ENCODE results near the gene APOE.

GRCh38 chr19:44891016-44891882 is 14.3 kb upstream of the APOE start, which contains the start of gene TOMM40:
- TF ChIP-seq KLF16 (CRISPR knock-in tag; IDR thresholded peaks at IDR 0.05), result no peak; a peak in 1 of 4 replicates
- TF ChIP-seq, protein P1, sequence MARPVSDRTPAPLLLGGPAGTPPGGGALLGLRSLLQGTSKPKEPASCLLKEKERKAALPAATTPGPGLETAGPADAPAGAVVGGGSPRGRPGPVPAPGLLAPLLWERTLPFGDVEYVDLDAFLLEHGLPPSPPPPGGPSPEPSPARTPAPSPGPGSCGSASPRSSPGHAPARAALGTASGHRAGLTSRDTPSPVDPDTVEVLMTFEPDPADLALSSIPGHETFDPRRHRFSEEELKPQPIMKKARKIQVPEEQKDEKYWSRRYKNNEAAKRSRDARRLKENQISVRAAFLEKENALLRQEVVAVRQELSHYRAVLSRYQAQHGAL (CRISPR knock-in tag; IDR thresholded peaks at IDR 0.05; ENCODE audit: not compliant biosample characterization), result no peak
- no peak for TF ChIP-seq KMT2B (CRISPR knock-in tag; IDR thresholded peaks at IDR 0.05)
- TF ChIP-seq POLR2A (IDR thresholded peaks at IDR 0.05; ENCODE audit: insufficient read depth in 1 of 2, low read depth in 2 of 2, low read length in 2 of 2), result peak; percentile 55 to 65; a peak in 3 of 4 replicates
- TF ChIP-seq ZSCAN29 (CRISPR knock-in tag; conservative IDR thresholded peaks at IDR 0.05), result no peak
- TF ChIP-seq PITX1 (CRISPR knock-in tag; IDR thresholded peaks at IDR 0.05), result no peak
- TF ChIP-seq SUZ12 (IDR thresholded peaks at IDR 0.05; ENCODE audit: low read depth, low read length), result no peak
- TF ChIP-seq, protein P2, sequence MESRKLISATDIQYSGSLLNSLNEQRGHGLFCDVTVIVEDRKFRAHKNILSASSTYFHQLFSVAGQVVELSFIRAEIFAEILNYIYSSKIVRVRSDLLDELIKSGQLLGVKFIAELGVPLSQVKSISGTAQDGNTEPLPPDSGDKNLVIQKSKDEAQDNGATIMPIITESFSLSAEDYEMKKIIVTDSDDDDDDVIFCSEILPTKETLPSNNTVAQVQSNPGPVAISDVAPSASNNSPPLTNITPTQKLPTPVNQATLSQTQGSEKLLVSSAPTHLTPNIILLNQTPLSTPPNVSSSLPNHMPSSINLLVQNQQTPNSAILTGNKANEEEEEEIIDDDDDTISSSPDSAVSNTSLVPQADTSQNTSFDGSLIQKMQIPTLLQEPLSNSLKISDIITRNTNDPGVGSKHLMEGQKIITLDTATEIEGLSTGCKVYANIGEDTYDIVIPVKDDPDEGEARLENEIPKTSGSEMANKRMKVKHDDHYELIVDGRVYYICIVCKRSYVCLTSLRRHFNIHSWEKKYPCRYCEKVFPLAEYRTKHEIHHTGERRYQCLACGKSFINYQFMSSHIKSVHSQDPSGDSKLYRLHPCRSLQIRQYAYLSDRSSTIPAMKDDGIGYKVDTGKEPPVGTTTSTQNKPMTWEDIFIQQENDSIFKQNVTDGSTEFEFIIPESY (CRISPR knock-in tag; IDR thresholded peaks at IDR 0.05), result no peak
- TF ChIP-seq CTCF (CRISPR knock-in tag; IDR thresholded peaks at IDR 0.05), result peak; percentile 24; the same call in 1 of the 2 replicates
- no peak for TF ChIP-seq FOXM1 (CRISPR knock-in tag; IDR thresholded peaks at IDR 0.05)
- no peak for TF ChIP-seq NCOA1 (CRISPR knock-in tag; IDR thresholded peaks at IDR 0.05)

Data from HepG2 (cell line).